ENCODE measurements around the gene ATP7B.
"Not testable (repeated sequence)": the region's sequence is repeated elsewhere in the genome, so short reads cannot be mapped to it uniquely, and the experiment has no call there.

The ATP7B gene

DNA sequence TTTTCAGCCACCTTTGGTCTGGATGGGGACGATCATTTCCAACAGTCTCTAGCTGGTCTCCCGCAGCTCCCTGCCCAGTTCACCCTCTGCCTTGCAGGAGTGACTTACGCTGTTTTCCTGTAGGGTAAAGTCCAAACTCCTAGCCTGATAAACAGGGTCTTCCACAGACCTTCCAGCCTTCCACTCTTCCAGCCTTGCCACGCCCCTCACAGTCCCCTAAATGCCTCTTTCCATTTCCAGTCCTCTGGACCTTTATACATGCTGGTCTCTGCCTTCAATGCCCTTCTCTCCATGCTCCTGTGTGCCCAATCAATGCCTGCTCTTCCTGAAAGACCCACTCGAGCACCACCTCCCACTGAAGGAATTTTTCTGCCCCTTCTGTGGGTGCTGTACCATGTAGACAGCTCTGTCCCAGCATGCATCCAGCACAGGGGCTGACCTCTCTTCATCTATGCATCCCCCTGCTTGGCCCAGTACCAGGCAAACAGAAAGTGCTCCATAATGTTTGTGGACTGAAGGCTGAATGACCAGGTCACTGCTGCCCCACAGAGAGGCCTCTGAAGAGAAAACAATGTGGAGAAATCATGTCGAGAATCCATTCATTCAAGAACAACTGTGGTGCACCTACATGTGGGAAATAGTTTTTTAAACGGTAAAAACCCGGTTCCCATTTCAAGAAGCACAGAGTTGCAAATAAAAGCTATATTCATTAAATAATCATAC lies 4.6 kb downstream of the ATP7B start:
- DNase-seq (ENCODE audit: low read depth), result no peak

DNA sequence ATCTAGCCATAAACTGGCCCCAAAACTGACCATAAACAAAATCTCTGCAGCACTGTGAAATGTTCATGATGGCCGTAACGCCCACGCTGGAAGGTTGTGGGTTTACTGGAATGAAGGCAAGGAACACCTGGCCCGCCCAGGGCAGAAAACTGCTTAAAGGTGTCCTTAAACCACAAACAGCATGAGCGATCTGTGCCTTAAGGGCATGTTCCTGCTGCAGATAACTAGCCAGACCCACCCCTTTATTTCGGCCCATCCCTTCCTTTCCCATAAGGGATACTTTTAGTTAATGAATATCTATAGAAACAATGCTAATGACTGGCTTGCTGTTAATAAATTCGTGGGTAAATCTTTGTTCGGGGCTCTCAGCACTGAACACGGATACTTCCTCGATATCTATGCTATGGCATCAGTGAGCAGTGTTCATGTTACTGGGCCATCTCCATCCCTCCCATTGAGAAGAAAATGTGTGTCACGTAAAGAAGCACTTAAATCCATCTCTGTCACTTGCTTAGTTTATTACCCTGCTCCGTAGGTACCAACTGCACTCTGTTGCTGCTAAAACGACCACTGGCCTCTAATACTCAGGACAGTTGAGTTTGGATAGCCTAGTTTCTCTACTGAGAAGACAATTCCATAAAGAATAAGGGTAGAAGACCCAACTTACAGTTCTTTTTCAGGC lies 5.3 kb downstream of the ATP7B start:
- no peak for DNase-seq (ENCODE audit: low read depth)

DNA sequence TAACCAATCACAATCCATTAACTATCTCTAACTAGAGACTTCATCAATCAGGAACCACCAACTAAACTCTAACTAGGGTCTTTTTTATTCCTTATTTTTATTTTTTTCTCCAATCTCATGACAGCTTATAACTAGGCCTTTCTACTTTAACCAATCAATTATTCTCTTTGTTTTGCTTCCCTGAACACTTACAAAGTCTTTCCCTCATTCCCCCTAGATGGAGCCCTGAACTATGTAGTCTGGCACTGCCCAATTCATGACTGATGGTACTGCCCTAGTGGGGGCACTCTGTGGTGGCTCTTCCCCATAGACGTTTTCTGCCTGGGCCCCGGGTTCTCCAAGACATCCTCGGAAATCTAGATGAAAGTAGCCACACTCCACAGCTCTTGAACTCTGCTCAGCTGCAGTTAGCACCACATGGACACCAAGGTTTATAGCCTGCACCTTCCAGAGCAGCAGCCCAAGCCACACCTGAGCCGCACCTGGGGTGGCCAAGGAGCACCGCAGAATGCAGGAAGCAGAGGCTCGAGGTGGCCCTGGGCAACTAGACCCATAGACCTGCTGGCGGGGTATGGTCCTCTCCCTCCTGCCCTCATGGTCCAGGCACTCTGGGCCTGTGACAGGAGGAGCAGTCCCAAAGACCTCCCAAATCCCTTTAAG lies 6.6 kb downstream of the ATP7B start:
- no peak for DNase-seq (ENCODE audit: low read depth)

DNA sequence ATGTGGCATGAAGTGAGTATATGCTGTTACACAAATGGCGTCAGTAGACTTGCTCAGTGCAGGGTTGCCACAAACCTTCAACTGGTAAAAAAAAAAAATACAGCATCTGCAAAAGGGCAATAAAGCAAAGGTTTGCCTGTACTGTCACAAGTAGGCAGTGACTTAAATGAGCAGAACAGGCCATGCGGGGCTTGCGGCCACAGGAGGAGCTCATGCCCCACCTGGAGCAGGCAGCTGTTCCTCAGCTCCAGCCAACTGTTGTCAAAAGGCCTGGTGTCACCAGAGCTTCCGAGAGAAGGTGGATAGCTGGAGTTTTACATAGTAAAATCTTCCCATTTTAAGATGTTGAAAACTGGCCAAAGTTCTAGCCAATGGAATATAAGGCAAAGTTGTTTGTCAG lies 7.7 kb downstream of the ATP7B start:
- no peak for DNase-seq (ENCODE audit: low read depth)

DNA sequence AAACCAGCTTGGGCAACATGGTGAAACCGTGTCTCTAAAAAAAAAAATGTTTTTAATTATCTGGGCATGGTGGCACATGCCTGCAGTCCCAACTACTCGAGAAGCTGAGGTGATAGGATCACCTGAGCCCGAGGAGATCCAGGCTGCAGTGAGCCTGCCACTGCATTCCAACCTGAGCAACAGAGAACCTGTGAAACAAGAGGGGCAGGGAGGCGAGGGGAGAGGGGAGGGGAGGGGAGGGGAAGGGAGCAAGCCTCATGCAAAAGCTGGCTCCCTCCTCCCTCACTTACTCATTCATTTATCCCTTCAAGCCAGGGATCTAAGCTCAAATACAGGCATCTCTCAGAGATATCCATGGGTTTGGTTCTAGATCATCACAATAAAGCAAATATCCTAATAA lies 8.9 kb downstream of the ATP7B start:
- DNase-seq (ENCODE audit: low read depth), result no peak

DNA sequence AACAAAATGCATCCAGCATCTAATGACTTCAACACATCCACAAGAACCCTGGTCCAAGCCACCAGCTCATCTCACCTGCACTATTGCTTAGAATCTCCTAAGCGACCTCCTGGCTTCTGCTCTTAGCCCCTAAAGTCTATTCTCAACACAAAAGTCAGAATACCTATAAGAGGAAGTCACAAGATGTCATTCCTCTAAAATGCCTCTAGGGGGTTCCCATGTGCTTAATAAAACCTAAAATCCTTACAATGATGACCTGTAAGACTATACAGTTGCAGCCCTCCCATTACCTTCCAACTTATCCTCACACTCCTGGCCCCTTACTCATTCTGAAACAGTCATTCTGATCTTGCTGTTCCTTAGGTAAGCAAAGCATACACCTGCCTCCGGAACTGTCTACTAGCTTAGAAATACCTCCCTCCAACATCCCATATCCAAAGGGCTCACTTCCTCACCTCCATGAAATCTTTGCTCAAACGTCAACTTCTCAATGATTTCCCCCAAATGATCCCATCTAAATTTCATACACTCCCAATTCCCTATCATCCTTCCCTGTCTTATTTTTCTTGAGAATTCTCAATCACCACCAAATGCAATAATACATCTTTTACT lies 10.0 kb downstream of the ATP7B start:
- DNase-seq (ENCODE audit: low read depth), result peak; percentile 42

DNA sequence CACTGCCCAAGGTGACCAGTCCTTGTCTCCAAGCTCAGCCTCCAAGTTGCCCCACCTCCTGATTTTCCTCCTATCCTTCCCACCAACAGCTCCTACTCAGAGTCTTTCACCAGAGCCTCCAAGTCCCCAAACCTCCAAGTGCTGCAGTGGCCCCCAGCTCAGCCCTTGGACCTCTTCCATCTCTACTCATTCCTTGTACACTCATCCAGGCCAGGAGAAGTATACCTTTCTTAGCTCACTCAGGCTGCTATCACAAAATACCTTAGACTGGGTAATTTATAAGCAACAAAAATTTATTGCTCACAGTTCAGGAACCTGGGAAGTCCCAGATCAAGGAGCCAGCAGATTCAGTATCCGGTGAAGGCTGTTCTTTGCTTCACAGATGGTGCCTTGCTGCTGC lies 11.3 kb downstream of the ATP7B start:
- no peak for DNase-seq (ENCODE audit: low read depth)

DNA sequence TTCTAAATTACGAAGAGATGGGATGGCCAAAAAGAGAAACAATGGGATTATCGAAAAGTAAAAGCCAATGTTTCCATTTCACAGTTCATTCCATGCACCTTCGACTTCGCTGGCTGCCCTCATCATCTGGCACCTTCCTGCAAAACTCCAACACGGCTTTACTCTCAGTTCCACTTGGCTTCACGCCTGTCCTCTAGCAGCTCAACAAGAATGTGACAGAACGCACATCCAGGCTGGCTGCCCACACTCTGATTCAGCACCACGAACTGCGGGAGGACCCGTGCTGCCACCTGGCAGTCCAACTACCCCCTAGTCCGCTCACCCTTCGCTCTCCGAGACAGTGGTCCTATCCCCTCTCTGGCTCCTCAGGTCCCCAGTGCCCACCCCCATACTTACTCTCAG lies 11.7 kb downstream of the ATP7B start:
- no peak for DNase-seq (ENCODE audit: low read depth)

DNA sequence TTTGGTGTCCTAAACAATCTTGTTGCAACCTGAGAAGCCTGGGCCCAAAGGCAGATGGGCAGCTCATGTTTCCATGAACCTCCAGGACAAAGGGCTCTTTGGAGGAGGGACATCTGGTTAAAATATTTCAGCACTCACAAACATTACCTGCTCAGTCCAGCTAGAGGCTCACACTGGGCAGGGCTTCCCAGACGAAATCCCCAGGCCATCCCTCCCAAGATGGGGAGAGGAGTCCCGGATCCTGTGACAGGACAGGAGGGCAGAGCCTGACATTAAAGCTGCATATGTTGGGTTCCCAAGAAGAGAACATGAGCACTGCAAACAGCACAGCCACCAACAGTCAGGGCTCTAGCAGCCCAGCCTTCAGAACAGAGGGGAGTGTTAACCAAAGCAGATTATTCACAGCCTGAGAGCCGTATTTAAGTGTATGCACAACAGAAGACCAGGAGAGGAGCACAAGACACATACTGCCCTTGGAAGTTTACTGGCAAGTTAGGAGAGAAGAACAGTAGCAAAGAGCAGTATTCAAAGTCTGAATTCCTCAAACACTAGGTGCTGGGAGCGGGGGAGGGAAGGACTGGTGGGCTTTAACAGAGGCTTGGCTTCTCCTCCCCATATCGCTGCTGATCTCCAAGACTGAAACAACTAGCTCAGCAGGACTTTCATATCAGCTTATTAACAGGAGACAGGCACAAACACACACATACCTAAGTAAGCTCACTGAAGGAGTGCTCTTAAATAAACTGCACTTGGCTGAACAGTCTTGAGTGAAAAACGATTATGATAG lies 12.3 kb downstream of the ATP7B start:
- no peak for DNase-seq (ENCODE audit: low read depth)

DNA sequence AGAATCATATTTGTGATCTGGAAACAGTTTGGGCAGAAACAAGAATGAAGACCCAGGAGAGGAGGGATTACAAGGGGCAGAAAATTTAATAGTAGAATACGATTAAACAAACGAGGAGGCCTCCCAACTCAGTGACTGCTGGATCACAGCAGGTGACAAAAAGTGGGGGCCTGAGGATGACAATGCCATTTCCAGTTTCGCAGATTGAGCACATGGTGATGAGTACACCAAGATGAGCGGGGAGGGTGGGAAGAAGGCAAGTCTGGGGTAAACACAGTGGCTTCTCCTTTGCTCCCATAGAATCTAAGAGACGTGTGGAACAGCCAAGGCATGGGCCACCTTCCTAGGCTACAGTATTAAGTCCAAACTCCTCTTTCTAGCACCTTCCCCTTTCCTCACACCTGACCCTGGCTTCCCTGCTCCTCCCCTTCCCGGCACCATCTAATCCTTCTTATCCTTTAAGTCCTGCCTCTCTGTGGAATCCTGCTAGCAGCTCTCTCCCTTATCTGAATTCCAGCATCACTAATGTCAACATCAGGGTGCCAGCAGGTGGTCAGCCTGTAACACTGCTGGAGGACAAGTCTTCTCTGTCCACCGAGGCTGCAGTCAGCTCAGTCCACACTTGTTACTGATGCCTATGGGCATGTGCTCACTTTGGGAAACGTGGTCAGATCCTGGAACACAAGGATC lies 13.5 kb downstream of the ATP7B start:
- DNase-seq (ENCODE audit: low read depth), result no peak

DNA sequence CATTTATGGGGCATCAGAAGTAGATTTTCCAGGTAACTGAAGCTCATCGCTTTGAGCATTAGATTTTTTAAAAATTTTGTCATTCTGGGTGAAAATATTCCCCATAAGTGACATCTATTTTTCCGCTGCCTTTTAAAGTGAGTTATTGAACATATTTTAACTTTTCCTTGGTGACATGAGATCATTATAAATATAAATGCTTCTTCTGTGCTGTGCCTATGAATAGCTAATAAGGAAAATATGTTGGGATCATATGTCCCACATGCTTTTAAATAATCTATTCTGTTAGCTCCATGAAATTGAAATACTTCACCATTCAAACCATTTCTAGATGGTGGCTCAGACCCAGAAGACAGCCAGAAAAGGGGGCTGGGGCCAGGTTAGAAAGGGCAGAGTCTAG lies 14.1 kb downstream of the ATP7B start:
- DNase-seq (ENCODE audit: low read depth), result no peak

DNA sequence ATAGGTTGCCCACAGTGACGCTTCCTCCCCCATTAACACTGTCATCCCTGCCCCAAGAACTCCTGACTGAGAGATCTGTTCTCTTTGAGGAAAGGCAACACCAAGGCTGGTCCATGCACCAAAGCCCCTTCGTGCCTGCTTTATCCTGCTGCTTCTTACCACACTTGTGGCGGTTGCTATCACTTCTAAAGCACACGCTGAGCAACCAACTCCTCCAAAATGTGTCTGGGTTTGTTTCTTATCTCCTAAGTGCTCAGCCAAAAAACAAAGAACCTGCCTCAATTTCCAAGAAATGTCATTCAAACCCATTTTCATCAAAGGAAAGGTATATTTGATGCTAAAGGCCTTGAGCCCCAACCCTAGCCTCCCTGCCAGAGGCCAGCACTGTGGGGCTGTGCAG lies 14.6 kb downstream of the ATP7B start:
- no peak for DNase-seq (ENCODE audit: low read depth)

DNA sequence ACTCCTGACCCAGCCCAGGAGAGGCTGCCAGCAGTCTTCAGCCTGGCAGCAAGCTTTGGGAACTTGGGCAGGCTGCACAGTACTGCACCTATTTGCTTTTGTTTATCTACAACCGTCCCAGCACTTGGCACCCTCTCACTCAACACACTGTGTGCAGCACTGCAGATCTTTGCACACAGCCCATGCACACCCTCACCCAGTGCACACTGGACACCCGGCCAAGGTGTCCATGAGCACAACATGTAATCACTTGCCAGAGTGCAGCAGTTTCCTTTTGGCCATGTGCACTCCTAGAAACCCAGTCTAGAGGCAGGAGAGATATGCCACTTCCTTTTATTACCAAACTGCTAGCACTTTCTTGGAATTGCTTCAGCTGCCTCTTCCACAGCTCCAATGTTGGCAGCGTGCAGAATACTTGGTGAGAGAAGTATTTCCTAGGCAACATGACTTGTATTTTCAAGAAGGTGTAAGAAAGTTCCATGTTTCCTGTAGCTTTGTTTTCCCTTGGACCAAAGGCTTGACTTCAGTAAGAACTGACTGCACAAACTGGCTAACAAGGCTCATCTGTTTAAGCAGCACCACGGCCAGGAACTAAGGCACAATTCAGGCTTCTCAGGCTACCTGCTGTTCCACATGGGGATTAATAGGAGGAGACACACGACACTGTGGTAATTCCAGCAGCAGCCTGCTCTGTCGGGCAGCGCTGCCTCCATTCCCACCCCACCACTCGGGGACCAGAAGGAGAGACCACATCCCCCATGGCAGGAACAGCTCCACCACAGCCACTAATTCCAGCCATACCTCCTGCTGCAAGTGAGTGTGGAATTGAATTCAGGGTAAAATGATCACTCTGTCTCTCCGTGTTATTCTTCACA lies 15.3 kb downstream of the ATP7B start:
- DNase-seq (ENCODE audit: low read depth), result no peak

DNA sequence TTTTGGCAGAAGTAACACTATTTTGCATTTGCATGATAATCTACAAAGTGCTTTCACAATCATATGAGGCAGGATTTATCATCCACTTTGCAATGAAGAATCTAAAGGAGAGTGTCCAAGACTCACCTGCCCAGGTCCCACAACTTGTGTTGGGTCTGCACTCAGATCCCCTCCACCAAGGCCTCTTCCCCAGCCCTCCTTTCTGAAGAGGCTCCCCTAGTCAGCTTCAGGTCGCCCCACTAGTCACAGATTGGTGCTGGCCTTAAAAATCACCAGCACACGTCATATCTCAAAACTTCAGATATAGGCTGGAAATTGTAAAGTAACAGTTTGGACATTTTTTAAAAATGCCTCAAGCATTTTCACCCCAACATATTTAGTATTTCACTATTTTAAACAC lies 17.5 kb downstream of the ATP7B start:
- no peak for DNase-seq (ENCODE audit: low read depth)

DNA sequence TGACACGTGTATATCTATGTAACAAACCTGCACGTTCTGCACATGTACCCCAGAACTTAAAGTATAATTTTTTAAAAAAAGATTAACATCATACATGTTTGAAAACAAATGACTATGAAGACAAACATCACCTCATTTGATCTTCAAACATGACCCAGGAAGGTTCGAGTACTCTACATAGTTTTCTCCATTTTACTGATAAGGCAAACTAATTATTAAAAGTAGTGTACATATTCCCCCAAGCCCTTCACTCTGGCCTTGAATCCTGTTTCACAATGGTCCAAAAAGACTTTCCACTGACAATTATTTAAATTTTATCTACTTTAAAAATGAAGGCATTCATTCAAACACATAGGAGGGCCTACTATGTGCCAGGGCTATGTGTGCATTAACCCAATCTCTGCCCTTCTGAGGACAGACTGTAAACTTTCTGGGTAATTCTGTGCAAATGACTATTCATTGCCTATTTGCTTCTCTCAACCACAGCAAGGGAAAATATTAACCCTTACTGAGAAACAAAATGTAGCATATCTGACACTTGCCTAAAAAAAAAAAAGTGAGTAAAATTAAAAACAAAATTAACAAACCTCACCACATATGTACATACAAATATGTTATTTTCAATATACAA lies 22.1 kb downstream of the ATP7B start:
- DNase-seq (ENCODE audit: low read depth), result no peak

DNA sequence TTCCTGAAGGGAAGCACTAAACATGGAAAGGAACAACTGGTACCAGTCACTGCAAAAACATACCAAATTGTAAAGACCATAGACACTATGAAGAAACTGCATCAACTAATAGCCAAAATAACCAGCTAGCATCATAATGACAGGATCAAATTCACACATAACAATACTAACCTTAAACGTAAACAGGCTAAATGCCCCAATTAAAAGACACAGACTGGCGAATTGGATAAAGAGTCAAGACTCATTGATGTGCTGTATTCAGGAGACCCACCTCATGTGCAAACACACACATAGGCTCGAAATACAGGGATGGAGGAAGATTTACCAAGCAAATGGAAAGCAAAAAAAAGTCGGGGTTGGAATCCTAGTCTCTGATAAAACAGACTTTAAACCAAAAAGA lies 26.3 kb downstream of the ATP7B start:
- not testable (repeated sequence) for DNase-seq (ENCODE audit: low read depth)

DNA sequence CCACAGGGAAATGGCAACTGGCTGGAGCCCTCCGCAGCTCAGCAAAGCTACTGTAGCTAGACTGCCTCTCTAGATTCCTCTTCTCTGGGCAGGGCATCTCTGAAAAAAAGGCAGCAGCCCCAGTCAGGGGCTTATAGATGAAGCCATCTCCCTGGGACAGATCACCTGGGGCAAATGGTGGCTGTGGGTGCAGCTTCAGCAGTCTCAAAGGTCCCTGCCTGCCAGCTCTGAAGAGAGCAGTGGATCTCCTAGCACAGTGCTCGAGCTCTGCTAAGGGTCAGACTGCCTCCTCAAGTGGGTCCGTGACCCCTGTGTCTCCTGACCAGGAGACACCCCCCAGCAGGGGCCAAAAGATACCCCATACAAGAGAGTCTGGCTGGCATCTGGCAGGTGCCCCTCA lies 28.0 kb downstream of the ATP7B start:
- DNase-seq (ENCODE audit: low read depth), result not testable (repeated sequence)

DNA sequence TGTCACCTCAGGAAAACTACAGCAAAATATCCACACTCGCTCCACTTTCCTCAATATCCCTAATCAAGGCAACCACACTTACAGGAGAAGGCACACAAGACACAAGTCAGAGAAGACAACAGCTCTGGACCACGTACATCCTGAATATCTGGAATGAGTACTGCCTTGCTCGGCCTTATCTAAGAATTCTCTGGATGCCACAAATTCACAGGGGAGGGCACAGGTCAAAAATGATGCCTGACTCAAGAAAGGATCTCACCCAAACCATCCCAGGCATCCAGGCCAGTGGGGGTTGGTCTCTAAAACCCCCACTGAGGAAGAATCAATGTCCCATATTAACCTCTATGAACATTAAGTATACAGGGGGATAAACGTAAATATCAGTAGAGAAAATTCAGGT lies 29.9 kb downstream of the ATP7B start:
- DNase-seq (ENCODE audit: low read depth), result peak; percentile 54

DNA sequence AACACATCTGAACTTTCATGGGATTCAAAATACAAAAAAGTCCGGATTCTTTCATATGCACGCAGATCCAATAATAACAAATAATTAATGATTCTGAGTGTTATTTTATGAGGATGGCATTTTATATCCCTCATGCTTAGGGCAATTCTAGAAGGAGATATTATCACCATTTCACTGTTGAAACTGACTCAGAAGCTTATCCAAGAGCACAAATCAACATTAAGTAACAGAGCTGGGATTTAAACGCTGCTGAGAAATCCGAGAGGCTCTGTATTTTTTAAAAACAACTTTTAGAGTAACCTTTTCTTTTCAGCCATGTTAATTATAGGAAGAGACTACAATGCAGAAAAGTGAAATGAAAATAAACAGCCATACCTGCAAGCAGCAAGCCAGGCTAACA lies 30.3 kb downstream of the ATP7B start:
- peak; percentile 33 for DNase-seq (ENCODE audit: low read depth)
